Measurements from ENCODE around the gene ZMYND10.

Gene ZMYND10

GRCh38 chr3:50340448-50341329, 4.8 kb downstream of the ZMYND10 start, which contains the start of gene RASSF1:
Gene RASSF1, minus strand, starts transcription at chr3:50340836. Its CDS starts 31 bp downstream, at chr3:50340805.
- TF ChIP-seq CTCF (IDR thresholded peaks at IDR 0.05; ENCODE audit: control insufficient read depth, insufficient read depth, low read depth, low read length, missing control alignments): no peak
- DNase-seq (ENCODE audit: low read depth): no peak

GRCh38 chr3:50340147-50340447, 5.4 kb downstream of the ZMYND10 start:
- no peak for DNase-seq (ENCODE audit: low read depth)
- no peak for TF ChIP-seq CTCF (IDR thresholded peaks at IDR 0.05; ENCODE audit: control insufficient read depth, insufficient read depth, low read depth, low read length, missing control alignments)
- peak overlapping the region; percentile 61 for H3K4me3 ChIP-seq (ENCODE audit: control insufficient read depth, low read depth, low read length)

More at GRCh38 chr3:50340448-50341329, 4.8 kb downstream of the ZMYND10 start, which contains the start of gene RASSF1:
- peak within 1 kb of the TSS; percentile 61 for H3K4me3 ChIP-seq (ENCODE audit: control insufficient read depth, low read depth, low read length)

- DNase-seq (ENCODE audit: low read depth): no peak
- TF ChIP-seq CTCF (IDR thresholded peaks at IDR 0.05; ENCODE audit: control insufficient read depth, insufficient read depth, low read depth, low read length, missing control alignments): no peak
- peak overlapping the region; percentile 61 for H3K4me3 ChIP-seq (ENCODE audit: control insufficient read depth, low read depth, low read length)
Measured at GRCh38 chr3:50339485-50340146, 5.9 kb downstream of the ZMYND10 start.

- no peak for TF ChIP-seq CTCF (IDR thresholded peaks at IDR 0.05; ENCODE audit: control insufficient read depth, insufficient read depth, low read depth, low read length, missing control alignments)
- no peak for DNase-seq (ENCODE audit: low read depth)
- no peak overlapping the region; the same call in 1 of the 2 replicates for H3K4me3 ChIP-seq (ENCODE audit: control insufficient read depth, low read depth, low read length)
Measured at GRCh38 chr3:50338965-50339364, 6.6 kb downstream of the ZMYND10 start.

- DNase-seq (ENCODE audit: low read depth): peak; percentile 98
- no peak for TF ChIP-seq CTCF (IDR thresholded peaks at IDR 0.05; ENCODE audit: control insufficient read depth, insufficient read depth, low read depth, low read length, missing control alignments)
- H3K4me3 ChIP-seq (ENCODE audit: control insufficient read depth, low read depth, low read length): peak overlapping the region; percentile 90
Measured at GRCh38 chr3:50337175-50337861, 8.2 kb downstream of the ZMYND10 start.

GRCh38 chr3:50336452-50337174, 8.9 kb downstream of the ZMYND10 start:
- DNase-seq (ENCODE audit: low read depth): no peak
- peak overlapping the region; percentile 90 for H3K4me3 ChIP-seq (ENCODE audit: control insufficient read depth, low read depth, low read length)
- no peak for TF ChIP-seq CTCF (IDR thresholded peaks at IDR 0.05; ENCODE audit: control insufficient read depth, insufficient read depth, low read depth, low read length, missing control alignments)
